ENCODE data around the gene SPEM1. TPM values are rescaled to one million over a fixed set of nuclear protein-coding genes. Genes with fewer than 3 reads are reported as not detected.

Gene SPEM1, protein sequence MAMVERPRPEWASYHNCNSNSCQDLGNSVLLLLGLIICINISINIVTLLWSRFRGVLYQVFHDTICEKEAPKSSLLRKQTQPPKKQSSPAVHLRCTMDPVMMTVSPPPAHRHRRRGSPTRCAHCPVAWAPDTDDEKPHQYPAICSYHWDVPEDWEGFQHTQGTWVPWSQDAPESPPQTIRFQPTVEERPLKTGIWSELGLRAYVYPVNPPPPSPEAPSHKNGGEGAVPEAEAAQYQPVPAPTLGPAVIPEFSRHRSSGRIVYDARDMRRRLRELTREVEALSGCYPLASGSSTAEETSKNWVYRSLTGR
- total RNA-seq: not detected
- long read RNA-seq: 0 reads

DNA sequence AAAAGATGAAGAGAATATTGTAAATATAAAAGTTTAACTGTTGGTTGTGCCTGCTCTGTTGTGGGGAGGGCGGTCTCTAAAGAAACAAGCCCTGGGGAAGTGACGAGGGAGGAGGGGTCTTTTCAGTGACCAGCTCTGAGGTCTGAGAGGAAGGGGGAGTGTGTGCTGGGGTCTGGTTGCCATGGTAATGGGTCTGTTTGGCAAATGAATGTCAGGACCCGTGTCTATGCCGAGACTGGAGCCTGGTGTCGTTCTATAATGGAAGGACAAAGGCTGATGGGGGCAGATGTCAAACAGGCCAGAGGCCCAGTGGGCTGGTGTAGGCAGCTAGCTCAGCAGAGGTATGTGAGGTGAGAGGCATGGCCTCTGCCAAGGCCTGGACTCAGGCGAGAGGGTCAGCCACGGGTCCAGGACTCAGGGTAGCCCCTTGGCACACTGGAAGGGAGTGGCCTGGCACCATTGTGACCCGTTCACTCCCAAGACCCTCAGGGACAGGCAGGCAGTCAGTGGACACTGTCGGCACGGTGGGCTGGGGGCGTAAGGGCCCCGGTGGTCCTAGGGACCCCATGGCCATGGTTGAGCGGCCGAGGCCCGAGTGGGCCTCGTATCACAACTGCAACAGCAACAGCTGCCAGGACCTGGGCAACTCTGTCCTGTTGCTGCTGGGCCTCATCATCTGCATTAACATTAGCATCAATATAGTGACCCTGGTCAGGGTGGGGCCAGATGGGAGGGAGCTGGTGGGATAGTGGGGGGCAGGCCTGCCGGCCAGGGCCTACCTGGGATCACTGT is at the start of gene SPEM1:
Gene SPEM1 (plus strand): TSS at position 506 of the 792 bp plus-strand sequence. CDS start 61 bp downstream, at position 567.
- ATAC-seq (no peak), DNase-seq (no peak)
- intact Hi-C loops (cut with DNase I, micrococcal nuclease): no loop called here

DNA sequence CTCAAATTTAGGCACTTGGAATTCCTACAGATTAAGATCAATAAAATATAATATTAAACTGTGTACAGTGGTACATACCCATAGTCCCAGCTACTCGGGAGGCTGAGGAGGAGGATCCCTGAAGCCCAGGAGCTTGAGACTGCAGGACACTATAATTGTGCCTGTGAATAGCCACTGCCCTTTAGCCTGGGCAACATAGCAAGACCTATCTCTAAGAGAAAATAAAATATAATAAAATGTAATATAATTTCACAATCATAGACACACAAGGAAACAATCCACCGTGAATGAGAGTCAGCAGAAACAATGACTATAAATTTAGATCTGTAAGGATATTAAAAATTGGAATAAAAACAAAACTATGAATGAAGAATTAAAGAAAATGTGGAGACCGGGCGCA is 49.3 kb upstream of the SPEM1 start:
- DNase-seq (no peak), ATAC-seq (peak; percentile 75)
- intact Hi-C loops (cut with DNase I, micrococcal nuclease): no loop called here

DNA sequence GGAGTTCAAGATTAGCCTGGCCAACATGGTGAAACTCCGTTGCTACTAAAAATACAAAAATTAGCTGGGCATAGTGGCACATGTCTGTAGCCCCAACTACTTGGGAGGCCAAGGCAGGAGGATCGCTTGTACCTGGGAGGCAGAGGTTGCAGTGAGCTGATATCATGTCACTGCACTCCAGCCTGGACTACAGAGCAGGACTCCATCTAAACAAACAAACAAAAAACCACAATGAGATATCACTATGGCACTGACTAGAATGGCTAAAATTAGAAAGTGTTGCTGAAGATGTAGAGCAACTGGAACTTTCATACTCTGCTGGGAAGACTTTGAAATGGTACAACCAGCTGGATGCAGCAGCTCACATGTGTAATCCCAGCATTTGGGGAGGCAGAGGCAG is 45.8 kb upstream of the SPEM1 start:
- intact Hi-C loops (cut with DNase I, micrococcal nuclease): no loop called here
- ATAC-seq: no peak
- no peak for DNase-seq

DNA sequence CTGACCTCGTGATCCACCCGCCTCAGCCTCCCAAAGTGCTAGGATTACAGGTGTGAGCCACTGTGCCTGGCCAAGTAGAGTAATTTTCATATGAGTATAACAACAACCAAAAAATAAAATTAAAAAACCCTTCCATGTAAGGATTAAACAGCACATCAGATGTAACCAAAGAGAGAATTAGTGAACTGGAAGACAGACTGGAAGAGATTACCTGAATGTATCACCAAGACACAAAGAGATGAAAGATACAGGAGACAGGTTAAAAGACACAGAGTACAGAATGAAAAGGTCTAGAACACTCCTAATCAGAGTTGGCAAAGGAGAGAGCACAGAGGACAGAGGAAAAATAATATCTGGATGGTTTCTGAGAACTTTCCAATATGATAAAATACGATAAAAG is 41.0 kb upstream of the SPEM1 start:
- ATAC-seq (no peak), DNase-seq (no peak)
- intact Hi-C loops (cut with DNase I, micrococcal nuclease): no loop called here

DNA sequence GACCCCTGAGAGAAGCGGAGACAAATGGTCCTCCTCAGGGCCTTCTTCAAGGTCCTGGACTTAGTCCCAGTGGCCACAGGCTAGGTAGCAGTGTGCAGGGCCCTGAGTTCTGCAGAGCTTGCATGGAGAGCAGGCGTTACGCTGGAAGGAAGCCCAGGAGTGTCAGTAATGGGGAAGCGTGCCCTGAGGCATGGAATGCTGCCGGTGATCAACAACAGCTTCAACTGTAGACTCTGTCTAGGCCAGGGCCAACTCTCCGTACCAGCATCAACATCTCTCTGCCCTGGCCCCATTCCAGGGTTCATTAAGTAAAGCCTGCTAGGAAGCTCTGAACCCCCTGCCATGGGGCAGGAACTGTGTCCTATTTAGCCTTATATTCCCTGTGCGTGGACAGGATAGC is 39.8 kb upstream of the SPEM1 start:
- peak; percentile 43 for ATAC-seq
- DNase-seq: peak; percentile 45 to 70
- intact Hi-C loops (cut with DNase I, micrococcal nuclease): no loop called here

DNA sequence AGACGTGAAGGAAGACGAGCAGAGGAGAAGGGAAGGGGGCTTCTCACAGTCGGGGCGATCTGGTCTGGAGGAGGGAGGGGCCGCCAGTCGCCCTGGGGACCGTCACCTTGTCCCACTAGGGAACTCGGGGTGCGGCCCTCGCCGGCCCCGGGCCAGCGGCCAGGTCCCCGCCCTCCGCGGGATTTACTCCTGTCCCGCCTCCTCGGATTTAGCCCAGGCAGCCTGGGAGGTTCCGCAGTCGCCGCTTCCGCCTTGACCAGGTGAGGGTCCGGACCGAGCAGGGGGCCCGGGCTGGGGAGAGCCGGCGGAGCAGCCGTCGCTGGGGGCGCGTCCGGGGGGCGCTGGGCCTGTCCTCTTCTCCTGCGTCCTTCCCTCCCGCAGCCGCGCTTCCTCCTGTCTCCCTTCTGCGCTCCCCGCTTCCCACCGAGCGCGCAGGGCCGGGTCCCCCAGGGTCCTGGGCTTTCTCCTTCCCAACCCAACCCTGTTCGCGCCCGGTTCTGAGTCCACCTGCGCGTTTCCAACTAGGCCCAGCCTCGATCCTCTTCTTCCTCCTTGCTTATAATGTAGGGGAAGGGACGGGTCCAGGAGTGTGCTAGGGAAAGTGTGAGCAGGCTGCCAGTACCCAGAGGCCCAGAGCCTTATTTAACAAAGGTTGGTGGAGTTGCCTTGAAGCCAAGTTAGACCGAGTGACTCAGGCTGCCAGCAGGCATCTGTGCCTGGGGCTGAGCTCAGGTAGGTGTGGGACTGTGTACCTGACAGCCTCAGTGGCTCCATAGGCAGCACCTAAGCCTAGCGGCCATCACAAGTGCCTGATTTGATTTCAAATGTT is 39.1 kb upstream of the SPEM1 start, which contains the start of gene TNK1:
Gene TNK1 (plus strand): TSS at position 235 of the 829 bp plus-strand sequence. CDS start 1,838 bp downstream, outside the sequence.
- intact Hi-C loops (cut with DNase I, micrococcal nuclease): no loop called here
- peak; percentile 85 to 87 for DNase-seq

DNA sequence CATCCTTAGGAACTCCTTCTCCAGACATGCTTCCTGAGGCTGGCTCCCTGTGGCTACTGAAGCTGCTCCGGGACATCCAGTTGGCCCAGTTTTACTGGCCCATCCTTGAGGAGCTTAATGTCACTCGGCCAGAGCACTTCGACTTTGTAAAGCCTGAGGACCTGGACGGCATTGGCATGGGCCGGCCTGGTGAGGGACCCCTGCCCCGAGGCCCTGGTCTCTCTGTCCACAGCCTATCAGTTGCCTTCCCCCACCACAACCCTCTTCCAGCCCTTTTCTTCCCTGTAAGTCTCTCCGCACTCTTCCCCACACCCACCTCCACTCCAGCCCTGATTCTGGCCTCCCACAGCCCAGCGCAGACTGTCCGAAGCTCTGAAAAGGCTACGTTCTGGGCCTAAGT is 37.2 kb upstream of the SPEM1 start:
- no peak for DNase-seq
- intact Hi-C loops (cut with DNase I, micrococcal nuclease): no loop called here
- ATAC-seq: no peak

More for the DNA sequence above, 39.1 kb upstream of the SPEM1 start, which contains the start of gene TNK1:
- ATAC-seq: peak; percentile 94

DNA sequence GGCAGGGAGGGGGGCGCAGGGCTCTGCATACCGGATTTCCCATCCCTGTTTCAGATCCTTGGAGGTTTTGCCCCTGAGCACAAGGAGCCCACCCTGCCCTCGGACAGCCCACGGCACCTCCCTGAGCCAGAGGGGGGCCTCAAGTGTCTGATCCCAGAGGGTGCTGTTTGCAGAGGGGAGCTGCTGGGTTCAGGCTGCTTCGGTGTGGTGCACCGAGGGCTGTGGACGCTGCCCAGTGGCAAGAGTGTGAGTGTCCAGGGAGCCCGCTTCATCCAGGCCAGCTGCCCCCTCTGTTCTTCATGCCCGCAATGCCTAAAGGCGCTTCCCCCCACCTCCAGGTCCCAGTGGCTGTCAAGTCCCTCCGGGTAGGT is 36.8 kb upstream of the SPEM1 start:
- no peak for DNase-seq
- intact Hi-C loops (cut with DNase I, micrococcal nuclease): no loop called here
- no peak for ATAC-seq

DNA sequence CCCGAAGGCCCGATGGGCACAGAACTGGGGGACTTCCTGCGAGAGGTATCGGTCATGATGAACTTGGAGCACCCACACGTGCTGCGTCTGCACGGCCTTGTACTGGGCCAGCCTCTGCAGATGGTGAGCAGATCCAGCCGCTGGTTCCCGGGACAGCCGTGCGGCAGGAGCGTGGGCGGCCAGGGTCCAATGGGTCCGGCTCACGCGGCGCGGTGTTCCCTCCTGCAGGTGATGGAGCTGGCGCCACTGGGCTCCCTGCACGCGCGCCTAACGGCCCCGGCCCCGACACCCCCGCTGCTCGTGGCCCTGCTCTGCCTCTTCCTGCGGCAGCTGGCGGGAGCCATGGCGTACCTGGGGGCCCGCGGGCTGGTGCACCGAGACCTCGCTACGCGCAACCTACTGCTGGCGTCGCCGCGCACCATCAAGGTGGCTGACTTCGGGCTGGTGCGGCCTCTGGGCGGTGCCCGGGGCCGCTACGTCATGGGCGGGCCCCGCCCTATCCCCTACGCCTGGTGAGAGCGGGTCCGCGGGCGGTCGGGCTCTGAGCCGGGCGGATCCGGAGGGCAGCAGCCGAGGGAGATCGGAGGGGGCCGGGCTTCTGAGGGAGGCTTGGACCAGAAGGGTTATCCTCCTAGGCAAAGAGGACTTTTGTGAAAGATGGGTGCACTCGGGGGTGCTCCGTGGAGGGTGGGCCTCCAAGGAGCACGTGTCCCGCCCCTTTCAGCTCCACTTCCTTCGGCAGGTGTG is 36.2 kb upstream of the SPEM1 start:
- intact Hi-C loops (cut with DNase I, micrococcal nuclease): no loop called here
- ATAC-seq (no peak), DNase-seq (peak in 1 of 2 donors; percentile 56)

DNA sequence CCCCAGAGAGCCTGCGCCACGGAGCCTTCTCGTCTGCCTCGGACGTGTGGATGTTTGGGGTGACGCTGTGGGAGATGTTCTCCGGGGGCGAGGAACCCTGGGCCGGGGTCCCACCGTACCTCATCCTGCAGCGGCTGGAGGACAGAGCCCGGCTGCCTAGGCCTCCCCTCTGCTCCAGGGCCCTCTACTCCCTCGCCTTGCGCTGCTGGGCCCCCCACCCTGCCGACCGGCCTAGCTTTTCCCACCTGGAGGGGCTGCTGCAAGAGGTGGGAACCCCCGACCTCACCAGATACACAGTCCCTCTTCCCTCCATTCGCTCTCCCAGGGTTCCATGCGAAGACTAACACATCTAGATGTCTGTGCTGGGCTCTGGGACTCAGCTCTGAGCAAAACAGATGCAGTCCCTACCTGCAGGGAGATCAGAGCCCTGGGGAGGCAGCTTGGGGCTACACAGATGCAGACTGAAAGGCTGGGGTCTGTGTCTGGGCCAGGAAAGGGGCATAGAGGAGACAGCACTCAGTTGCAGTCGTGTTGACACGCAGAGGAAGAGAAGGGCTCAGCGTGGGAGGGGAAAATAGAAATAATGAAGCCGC is 35.5 kb upstream of the SPEM1 start:
- ATAC-seq (no peak), DNase-seq (no peak)
- intact Hi-C loops (cut with DNase I, micrococcal nuclease): no loop called here

DNA sequence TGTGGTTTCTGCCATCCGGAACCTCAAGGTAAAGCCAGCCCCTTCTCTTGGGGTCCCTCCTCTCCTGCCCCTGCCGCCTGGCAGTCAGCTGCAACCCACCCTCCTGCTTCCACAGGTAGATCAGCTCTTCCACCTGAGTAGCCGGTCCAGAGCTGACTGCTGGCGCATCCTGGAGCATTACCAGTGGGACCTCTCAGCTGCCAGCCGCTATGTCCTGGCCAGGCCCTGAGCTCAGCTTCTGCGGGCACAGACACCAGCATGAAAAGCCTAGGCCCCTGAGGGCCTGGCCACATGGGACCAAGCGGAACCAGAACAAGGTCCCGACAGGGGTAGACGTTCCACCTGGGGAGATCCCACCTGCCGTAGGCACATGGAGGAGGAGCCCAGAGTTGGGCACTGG is 31.3 kb upstream of the SPEM1 start:
- ATAC-seq (no peak), DNase-seq (no peak)
- intact Hi-C loops (cut with DNase I, micrococcal nuclease): no loop called here

DNA sequence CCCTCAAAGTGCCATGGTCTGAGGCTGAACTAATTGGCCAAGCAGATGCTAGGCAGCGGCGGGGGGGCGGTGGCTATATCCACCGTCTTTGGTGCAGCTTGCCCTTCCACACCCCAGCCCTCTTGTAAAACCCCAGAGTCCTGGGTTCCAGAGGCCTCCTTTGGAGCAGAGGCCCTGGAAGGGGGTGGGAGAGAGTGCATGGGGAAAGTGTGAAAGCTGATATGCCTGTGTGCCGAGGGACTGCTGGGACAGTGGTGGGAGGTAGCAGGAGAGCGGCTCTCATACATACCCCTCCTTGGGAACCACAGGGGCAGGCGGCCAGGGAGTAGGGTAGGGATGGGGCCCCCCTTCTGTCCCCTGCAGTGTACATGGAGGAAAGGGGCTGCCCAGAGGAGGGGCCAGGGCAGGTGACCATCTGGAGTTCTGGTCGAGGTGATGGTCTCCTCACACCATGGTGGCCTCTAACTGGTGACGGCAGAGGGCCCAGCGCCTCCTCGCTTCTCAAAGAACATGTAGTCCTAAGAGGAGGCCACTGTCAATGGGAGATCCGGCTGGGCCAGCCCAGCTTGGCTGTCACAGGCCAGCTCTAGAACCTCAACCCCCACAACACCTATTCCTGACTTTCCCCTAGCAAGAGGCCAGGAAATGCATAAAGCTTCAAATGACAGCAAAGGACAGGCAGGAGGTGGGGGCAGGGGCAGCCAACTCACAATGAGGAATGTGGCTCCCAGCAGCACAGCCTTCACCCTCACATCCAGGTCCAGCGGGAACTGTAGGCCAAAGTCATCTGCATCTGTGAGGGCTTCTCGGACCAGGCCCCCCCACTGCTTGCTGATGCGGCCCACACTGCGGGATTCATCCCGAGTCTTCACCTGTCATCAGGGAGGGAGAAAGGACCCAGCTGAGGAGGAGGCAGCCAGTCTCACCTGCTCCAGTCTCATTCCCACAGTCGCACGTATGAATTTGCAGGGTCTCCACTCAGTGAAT is 29.9 kb upstream of the SPEM1 start:
- ATAC-seq (no peak), DNase-seq (no peak)
- intact Hi-C loops (cut with DNase I, micrococcal nuclease): no loop called here

DNA sequence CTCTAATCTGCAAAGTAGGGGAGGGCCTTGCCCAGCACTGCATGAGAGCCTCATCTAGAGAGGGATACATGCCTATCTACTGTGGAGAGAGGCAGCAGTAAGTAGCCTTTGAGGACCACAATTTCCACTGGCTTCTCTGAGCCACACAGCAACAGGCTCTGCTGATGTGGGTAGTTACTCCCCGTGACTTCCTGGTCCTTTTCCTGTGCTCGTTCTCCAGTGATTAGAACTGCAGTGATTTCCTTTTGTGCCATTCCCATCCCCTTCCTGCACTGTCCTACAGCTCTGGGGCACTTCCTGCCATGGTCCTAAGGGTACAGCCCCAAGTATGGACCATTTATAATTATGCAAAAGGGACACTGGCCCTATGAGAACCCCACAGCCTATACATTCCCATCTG is 28.8 kb upstream of the SPEM1 start:
- DNase-seq (no peak), ATAC-seq (no peak)
- intact Hi-C loops (cut with DNase I, micrococcal nuclease): no loop called here

DNA sequence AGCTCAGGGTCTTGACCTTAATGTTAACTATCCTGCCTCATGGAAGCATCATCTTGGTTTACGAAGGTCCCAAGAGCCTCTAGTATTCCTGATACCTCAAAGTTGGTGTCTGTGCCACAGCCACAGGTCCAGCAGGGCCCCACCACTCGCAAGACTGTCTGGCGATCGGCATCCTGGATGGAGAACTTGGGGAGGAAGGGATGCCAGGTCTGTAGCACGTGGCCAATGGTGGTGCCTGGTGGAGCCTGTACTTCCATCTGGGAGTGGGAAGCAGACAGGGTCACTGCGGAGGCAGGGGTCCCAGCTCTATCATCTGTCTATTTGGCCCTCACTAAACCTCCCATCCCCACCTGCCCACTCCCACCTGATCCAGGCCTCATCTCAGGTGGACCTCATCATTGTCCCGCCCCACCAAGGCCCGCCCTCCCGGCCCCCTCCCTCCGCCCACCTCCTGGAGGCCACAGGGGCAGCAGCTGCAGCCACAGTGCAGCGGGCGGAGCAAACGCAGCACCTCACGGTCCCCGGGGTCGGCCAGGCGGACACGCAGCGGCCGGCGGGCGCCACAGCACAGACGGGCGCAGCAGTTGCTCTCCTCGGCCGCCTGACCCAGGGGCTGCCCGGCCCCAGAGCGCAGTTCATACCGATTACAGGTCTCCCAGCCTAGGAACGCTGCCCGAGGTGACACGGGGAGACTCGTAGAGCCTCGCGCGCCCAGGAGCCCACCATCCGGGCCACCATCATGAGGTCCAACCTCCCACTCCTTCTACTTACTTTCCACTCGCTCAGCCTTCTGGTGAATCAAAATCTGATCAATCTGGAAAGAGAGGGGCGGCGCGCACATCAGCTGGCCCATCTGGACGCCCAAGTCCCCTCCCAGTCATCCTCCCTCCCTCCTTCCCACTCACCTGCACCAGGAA is 27.2 kb upstream of the SPEM1 start:
- ATAC-seq: no peak
- DNase-seq: no peak
- intact Hi-C loops (cut with DNase I, micrococcal nuclease): no loop called here

DNA sequence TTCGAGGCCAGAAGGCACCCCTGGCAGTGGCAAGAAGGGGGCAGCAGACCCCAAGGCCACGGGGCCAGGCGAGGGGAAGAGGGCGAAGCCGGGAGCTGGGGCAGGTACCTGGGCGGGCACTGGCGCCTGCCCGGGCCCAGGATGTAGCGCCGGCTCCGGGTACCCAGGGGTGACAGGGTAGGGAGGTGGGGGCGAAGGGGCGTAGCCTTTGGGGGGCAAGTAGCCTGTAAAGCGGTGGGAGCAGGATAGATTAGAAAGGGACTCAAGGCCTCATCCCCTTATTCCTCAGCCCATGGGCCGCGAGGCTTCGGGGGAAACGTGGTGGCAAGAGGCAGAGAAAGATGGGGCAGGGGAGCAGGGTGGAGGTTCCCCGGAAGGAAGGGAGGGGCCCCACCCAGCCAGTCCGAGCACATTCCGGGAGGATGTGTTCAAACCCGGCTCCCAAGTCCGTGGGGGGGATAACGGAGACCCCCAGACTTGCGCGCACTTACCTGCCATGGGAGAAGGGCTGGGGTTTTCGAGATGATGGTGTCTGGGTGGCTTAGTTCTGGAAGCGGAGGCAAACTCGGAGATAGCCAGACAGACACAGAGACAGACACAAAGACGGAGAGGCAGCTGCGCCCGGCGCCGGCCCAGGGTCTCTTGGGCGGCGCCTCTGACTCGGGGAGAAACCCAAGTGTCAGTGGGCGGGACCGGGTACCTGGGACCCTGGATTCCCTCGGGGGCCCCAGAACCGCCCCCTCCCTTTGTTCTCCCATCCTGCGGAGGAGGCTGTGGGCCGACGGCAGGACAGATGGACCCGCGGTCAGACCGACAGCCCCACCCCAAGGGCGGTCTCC is 26.3 kb upstream of the SPEM1 start:
- DNase-seq (peak in 1 of 2 donors; percentile 67), ATAC-seq (peak; percentile 31)
- intact Hi-C loops (cut with DNase I, micrococcal nuclease): no loop called here
